GM12864 (cell line): Measurements from ENCODE around the gene ENO2.

Source experiments
- DNase-seq: peaks from one replicate; pipeline ENCODE4 v3.0.0-alpha.2; 2011; ENCODE audit warnings: low read depth
- H3K4me3 ChIP-seq: 2 replicates; pipeline ENCODE4 v1.5.1; 2011; ENCODE audit warnings: mild to moderate bottlenecking, low read depth, low read length, control low read depth
- TF ChIP-seq, protein P1 (sequence below): IDR thresholded peaks from 2 replicates; pipeline ENCODE4 v1.5.1; 2011; ENCODE audit warnings: low read depth, mild to moderate bottlenecking, moderate library complexity, low read length, control low read depth, inconsistent platforms; ENCODE audit errors: missing control alignments

Gene ENO2

DNA sequence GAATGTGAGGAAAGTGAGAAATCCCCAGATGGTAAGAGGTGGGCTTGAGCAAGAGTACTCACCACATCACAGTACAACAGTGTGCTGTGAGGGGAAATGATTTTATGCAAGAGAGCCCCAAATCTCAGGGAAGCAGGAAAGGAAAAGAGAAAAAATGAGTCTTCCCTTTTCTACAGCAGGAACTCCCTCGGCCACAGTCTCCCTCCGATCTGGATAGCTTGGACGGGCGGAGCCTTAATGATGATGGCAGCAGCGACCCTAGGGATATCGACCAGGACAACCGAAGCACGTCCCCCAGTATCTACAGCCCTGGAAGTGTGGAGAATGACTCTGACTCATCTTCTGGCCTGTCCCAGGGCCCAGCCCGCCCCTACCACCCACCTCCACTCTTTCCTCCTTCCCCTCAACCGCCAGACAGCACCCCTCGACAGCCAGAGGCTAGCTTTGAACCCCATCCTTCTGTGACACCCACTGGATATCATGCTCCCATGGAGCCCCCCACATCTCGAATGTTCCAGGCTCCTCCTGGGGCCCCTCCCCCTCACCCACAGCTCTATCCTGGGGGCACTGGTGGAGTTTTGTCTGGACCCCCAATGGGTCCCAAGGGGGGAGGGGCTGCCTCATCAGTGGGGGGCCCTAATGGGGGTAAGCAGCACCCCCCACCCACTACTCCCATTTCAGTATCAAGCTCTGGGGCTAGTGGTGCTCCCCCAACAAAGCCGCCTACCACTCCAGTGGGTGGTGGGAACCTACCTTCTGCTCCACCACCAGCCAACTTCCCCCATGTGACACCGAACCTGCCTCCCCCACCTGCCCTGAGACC lies 21.2 kb downstream of the ENO2 start:
- peak overlapping the region; percentile 82 for H3K4me3 ChIP-seq
- TF ChIP-seq, protein P1, sequence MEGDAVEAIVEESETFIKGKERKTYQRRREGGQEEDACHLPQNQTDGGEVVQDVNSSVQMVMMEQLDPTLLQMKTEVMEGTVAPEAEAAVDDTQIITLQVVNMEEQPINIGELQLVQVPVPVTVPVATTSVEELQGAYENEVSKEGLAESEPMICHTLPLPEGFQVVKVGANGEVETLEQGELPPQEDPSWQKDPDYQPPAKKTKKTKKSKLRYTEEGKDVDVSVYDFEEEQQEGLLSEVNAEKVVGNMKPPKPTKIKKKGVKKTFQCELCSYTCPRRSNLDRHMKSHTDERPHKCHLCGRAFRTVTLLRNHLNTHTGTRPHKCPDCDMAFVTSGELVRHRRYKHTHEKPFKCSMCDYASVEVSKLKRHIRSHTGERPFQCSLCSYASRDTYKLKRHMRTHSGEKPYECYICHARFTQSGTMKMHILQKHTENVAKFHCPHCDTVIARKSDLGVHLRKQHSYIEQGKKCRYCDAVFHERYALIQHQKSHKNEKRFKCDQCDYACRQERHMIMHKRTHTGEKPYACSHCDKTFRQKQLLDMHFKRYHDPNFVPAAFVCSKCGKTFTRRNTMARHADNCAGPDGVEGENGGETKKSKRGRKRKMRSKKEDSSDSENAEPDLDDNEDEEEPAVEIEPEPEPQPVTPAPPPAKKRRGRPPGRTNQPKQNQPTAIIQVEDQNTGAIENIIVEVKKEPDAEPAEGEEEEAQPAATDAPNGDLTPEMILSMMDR = no peak
- DNase-seq = no peak

DNA sequence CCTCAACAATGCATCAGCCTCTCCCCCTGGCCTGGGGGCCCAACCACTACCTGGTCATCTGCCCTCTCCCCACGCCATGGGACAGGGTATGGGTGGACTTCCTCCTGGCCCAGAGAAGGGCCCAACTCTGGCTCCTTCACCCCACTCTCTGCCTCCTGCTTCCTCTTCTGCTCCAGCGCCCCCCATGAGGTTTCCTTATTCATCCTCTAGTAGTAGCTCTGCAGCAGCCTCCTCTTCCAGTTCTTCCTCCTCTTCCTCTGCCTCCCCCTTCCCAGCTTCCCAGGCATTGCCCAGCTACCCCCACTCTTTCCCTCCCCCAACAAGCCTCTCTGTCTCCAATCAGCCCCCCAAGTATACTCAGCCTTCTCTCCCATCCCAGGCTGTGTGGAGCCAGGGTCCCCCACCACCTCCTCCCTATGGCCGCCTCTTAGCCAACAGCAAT lies 21.8 kb downstream of the ENO2 start:
- H3K4me3 ChIP-seq = peak overlapping the region; percentile 82
- no peak for DNase-seq
- TF ChIP-seq, protein P1 = no peak

DNA sequence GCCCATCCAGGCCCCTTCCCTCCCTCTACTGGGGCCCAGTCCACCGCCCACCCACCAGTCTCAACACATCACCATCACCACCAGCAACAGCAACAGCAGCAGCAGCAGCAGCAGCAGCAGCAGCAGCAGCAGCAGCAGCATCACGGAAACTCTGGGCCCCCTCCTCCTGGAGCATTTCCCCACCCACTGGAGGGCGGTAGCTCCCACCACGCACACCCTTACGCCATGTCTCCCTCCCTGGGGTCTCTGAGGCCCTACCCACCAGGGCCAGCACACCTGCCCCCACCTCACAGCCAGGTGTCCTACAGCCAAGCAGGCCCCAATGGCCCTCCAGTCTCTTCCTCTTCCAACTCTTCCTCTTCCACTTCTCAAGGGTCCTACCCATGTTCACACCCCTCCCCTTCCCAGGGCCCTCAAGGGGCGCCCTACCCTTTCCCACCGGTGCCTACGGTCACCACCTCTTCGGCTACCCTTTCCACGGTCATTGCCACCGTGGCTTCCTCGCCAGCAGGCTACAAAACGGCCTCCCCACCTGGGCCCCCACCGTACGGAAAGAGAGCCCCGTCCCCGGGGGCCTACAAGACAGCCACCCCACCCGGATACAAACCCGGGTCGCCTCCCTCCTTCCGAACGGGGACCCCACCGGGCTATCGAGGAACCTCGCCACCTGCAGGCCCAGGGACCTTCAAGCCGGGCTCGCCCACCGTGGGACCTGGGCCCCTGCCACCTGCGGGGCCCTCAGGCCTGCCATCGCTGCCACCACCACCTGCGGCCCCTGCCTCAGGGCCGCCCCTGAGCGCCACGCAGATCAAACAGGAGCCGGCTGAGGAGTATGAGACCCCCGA lies 22.5 kb downstream of the ENO2 start:
- peak overlapping the region; percentile 82 for H3K4me3 ChIP-seq
- TF ChIP-seq, protein P1 = no peak
- no peak for DNase-seq

DNA sequence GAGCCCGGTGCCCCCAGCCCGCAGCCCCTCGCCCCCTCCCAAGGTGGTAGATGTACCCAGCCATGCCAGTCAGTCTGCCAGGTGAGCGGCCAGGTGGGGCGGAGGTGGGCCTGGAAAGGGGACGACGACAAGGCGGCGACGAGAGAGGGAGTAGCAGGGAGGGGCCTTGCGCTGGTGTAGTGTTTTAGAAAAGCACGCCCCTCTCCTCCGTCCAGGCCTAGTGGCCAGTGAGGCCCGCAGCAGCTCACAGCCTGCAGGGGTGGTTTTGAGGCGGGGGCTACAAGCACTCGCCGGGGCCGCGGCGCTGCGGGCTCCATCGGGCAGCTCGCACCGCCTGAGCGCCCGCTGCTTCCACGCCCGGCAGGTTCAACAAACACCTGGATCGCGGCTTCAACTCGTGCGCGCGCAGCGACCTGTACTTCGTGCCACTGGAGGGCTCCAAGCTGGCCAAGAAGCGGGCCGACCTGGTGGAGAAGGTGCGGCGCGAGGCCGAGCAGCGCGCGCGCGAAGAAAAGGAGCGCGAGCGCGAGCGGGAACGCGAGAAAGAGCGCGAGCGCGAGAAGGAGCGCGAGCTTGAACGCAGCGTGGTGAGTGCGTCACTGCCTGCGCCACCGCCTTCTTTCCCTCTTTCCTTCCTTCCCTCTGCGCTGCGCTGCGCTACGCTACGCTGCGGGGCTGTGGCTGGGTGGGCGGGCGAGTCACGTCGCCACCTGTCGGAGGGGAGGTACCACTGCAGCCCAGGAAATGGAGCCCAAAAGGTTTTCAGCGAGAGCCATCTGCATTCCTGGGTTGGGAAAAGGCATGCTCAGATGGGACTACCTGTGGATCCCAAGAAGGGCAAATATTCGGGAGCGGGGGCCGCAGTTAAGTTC lies 23.3 kb downstream of the ENO2 start:
- peak; percentile 87 for DNase-seq
- H3K4me3 ChIP-seq = peak overlapping the region; percentile 82
- TF ChIP-seq, protein P1 = peak; percentile 94

DNA sequence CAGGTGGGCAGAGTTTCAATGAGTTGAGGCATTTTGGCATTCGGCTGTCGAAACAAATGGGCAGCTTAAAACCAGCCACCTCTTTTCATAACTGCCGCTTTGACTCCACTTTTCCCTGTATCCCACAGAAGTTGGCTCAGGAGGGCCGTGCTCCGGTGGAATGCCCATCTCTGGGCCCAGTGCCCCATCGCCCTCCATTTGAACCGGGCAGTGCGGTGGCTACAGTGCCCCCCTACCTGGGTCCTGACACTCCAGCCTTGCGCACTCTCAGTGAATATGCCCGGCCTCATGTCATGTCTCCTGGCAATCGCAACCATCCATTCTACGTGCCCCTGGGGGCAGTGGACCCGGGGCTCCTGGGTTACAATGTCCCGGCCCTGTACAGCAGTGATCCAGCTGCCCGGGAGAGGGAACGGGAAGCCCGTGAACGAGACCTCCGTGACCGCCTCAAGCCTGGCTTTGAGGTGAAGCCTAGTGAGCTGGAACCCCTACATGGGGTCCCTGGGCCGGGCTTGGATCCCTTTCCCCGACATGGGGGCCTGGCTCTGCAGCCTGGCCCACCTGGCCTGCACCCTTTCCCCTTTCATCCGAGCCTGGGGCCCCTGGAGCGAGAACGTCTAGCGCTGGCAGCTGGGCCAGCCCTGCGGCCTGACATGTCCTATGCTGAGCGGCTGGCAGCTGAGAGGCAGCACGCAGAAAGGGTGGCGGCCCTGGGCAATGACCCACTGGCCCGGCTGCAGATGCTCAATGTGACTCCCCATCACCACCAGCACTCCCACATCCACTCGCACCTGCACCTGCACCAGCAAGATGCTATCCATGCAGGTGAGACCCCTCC lies 24.2 kb downstream of the ENO2 start:
- DNase-seq = no peak
- H3K4me3 ChIP-seq = peak overlapping the region; percentile 82
- TF ChIP-seq, protein P1 = no peak

DNA sequence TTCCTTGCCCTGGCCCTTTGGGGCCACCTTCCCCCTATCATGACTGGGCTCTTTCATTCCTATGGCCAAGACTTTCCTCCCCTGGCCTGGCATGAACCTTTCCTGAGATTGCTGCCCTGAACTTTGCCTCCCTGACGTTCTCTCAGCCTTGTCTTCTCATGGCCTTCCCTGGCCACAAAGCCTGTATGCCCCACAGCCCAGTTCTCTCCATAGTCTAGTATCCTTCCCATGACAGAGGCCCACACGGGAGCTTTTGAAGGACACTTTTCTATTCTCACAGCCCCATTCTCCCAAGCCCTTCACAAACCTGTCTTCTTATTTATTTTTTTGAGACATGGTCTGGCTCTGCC lies 24.8 kb downstream of the ENO2 start:
- DNase-seq = no peak
- TF ChIP-seq, protein P1 = no peak
- H3K4me3 ChIP-seq = no peak overlapping the region
